ENCODE data around the gene TMEM63C. TPM values are rescaled to one million over a fixed set of nuclear protein-coding genes. Genes with fewer than 3 reads are reported as not detected.

Gene TMEM63C
- total RNA-seq, 1 experiment from 2014 or later: 5.7 TPM

DNA sequence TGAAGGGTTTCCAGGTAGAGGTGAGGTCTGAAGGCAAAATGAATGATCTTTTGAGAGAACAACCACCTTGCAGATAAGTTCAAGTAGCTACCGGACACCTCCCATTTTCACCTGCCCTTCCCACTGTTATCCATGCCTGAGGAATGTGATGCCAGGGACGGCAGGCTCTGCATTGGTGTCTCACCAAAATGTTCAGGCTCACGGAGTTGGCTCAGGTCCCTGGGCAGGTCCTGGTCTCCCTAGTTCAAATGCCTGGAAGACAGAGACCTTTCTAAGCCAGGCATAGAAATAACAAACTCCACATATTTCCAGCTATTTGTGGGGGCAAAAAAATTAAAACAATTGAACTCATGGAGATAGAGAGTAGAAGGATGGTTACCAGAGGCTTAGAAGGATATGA, 36.0 kb downstream of the TMEM63C start:
- Histone ChIP-seq H2AFZ (ENCODE audit: low read depth, low read length, poor library complexity, severe bottlenecking) (no peak overlapping the region), H4K20me1 (ENCODE audit: insufficient read depth) (no peaks in the 10 kb centered on the region), H3K9me2 (ENCODE audit: insufficient read depth) (no peaks in the 10 kb centered on the region), H3K9me3 (ENCODE audit: control insufficient read depth in 1 of 2, insufficient read depth in 1 of 2, low read depth in 1 of 2, low read length in 2 of 2) (no peaks in the 10 kb centered on the region), H3K4me3 (replicated peaks in 1 of 2; ENCODE audit: low read depth in 1 of 2, low read length in 2 of 2) (no peak overlapping the region), H3K27me3 (ENCODE audit: insufficient read depth, low read length) (no peaks in the 10 kb centered on the region), H3K9ac (ENCODE audit: low read length) (no peak overlapping the region), H3K36me3 (ENCODE audit: control insufficient read depth in 1 of 2, insufficient read depth in 2 of 2, low read length in 2 of 2) (no peaks in the 10 kb centered on the region), H3K4me1 (ENCODE audit: control insufficient read depth in 1 of 2, insufficient read depth in 2 of 2, low read length in 2 of 2) (peaks cover 0 to 9% of the 10 kb centered on the region in 2 experiments; a peak in 2 of 4 replicates), H3K27ac (ENCODE audit: low read depth, low read length) (no peak overlapping the region), H3K4me2 (ENCODE audit: low read length) (no peak overlapping the region), H3K79me2 (ENCODE audit: insufficient read depth, low read length) (no peaks in the 10 kb centered on the region)
- intact Hi-C loops (cut with micrococcal nuclease): no loop called here
- POLR2A ChIA-PET: no interaction called here
- BruUV-seq (replicated peaks): no TSS peak
- DNase-seq (ENCODE audit: low read depth, low spot score) (no peak), ATAC-seq (no peak)
- TF ChIP-seq EZH2phosphoT487 (IDR thresholded peaks at IDR 0.05; ENCODE audit: borderline replicate concordance): no peak
- TF ChIP-seq, protein P1, sequence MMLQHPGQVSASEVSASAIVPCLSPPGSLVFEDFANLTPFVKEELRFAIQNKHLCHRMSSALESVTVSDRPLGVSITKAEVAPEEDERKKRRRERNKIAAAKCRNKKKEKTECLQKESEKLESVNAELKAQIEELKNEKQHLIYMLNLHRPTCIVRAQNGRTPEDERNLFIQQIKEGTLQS (IDR thresholded peaks at IDR 0.05): no peak
- no peak for TF ChIP-seq ZFX (IDR thresholded peaks at IDR 0.05)
- TF ChIP-seq, protein P2, sequence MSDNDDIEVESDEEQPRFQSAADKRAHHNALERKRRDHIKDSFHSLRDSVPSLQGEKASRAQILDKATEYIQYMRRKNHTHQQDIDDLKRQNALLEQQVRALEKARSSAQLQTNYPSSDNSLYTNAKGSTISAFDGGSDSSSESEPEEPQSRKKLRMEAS (IDR thresholded peaks at IDR 0.05): no peak
- TF ChIP-seq ZNF274 (IDR thresholded peaks at IDR 0.05; ENCODE audit: low read depth, low read length): no peak
- TF ChIP-seq POLR2A (IDR thresholded peaks at IDR 0.05; ENCODE audit: borderline replicate concordance, extremely low read depth, insufficient read depth, insufficient read length): no peak
- TF ChIP-seq EGR1 (IDR thresholded peaks at IDR 0.05; ENCODE audit: low read depth): no peak
- TF ChIP-seq POLR2AphosphoS5 (IDR thresholded peaks at IDR 0.05; ENCODE audit: low read depth, low read length): no peak
- no peak for TF ChIP-seq YY1 (IDR thresholded peaks at IDR 0.05; ENCODE audit: extremely low read depth, insufficient replicate concordance, low read depth, low read length)
- TF ChIP-seq ELF1 (IDR thresholded peaks at IDR 0.05; ENCODE audit: borderline replicate concordance, low read depth): no peak
- TF ChIP-seq JUND (IDR thresholded peaks at IDR 0.05): no peak
- TF ChIP-seq FOSL1 (IDR thresholded peaks at IDR 0.05; ENCODE audit: low read depth): no peak
- TF ChIP-seq, protein P3, sequence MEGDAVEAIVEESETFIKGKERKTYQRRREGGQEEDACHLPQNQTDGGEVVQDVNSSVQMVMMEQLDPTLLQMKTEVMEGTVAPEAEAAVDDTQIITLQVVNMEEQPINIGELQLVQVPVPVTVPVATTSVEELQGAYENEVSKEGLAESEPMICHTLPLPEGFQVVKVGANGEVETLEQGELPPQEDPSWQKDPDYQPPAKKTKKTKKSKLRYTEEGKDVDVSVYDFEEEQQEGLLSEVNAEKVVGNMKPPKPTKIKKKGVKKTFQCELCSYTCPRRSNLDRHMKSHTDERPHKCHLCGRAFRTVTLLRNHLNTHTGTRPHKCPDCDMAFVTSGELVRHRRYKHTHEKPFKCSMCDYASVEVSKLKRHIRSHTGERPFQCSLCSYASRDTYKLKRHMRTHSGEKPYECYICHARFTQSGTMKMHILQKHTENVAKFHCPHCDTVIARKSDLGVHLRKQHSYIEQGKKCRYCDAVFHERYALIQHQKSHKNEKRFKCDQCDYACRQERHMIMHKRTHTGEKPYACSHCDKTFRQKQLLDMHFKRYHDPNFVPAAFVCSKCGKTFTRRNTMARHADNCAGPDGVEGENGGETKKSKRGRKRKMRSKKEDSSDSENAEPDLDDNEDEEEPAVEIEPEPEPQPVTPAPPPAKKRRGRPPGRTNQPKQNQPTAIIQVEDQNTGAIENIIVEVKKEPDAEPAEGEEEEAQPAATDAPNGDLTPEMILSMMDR (IDR thresholded peaks at IDR 0.05 in 2 of 3, conservative IDR thresholded peaks at IDR 0.05 in 1 of 3; ENCODE audit: borderline replicate concordance in 1 of 3, insufficient read depth in 1 of 3, low read depth in 2 of 3, low read length in 2 of 3): no peak
- TF ChIP-seq EZH2 (IDR thresholded peaks at IDR 0.05): no peak
- RAD21 ChIA-PET (ENCODE audit: low non-redundant PET in 1 of 2, low total read pairs in 2 of 2, uncharacterized antibody in 2 of 2, unreplicated experiment in 2 of 2): no interaction called here
- CTCF ChIA-PET: no interaction called here

Measured in HCT116 (cell line).